HCT116 (cell line): Measurements from ENCODE around the gene SLC12A5. TPM values are rescaled to one million over a fixed set of nuclear protein-coding genes. Genes with fewer than 3 reads are reported as not detected.

Source experiments
- ATAC-seq: fragments of 200-7000 bp; cut with Tn5 transposase; 2 replicates; pipeline ENCODE4 v1.9.1; 2020; ENCODE audit warnings: mild to moderate bottlenecking, moderate library complexity
- BruUV-seq: library from RNA; stranded (reverse); fragments of 400-500 nt; replicated peaks from 2 replicates; lab custom pipeline; 2021; lab: Mats Ljungman, UMichigan
- CTCF ChIA-PET: fragments of 300-600 bp; sonication (Branson Sonifier 250); formaldehyde crosslinking; loops from one replicate; lab custom pipeline; 2021; ENCODE audit warnings: antibody characterized with exemption; lab: Charles Lee
- POLR2A ChIA-PET: fragments of 300-600, 350-600 bp; sonication (Branson Sonifier 250); formaldehyde crosslinking; loops from one replicate; lab custom pipeline; 2021; ENCODE audit warnings: antibody characterized with exemption; lab: Charles Lee
- RAD21 ChIA-PET, 2 experiments: fragments of 300-600 bp; sonication (Branson Sonifier 250); formaldehyde crosslinking; loops; one replicate each; lab custom pipeline; 2023; ENCODE audit warnings: low total read pairs in 2 of 2; ENCODE audit not compliant: uncharacterized antibody in 2 of 2, unreplicated experiment in 2 of 2, low non-redundant PET in 1 of 2; lab: Charles Lee
- DNase-seq: peaks from one replicate; pipeline ENCODE4 v3.0.0-alpha.2; 2010; ENCODE audit warnings: low read depth, low spot score
- H2AFZ ChIP-seq: fragments of 200-600 bp; shearing (Covaris generic), sonication (generic); 2 replicates; pipeline ENCODE4 v1.6.1; 2017; ENCODE audit warnings: low read depth, mixed run types, mixed read lengths, antibody characterized with exemption, low read length; ENCODE audit not compliant: poor library complexity, severe bottlenecking
- H3K27ac ChIP-seq: 2 replicates; pipeline ENCODE4 v1.5.1; 2012; ENCODE audit warnings: low read depth, low read length
- H3K27me3 ChIP-seq: fragments of 200-600 bp; sonication (generic); 2 replicates; pipeline ENCODE4 v1.6.1; 2016; ENCODE audit warnings: mixed run types, low read length, mixed read lengths; ENCODE audit not compliant: insufficient read depth
- H3K36me3 ChIP-seq, 2 experiments: fragments of 200-500 bp in 1 of 2; fragments of 200-600 bp in 1 of 2; sonication (Bioruptor generic) in 1 of 2; sonication (generic) in 1 of 2; 2 replicates each; pipeline versions ENCODE4 v1.5.1 to v1.6.1; 2014 to 2016; ENCODE audit warnings: low read length in 2 of 2, inconsistent platforms in 1 of 2, mixed read lengths in 1 of 2, mixed run types in 1 of 2; ENCODE audit not compliant: insufficient read depth in 2 of 2, control insufficient read depth in 1 of 2
- H3K4me1 ChIP-seq, 2 experiments: fragments of 200-600 bp in 1 of 2; sonication (generic) in 1 of 2; 2 replicates each; pipeline versions ENCODE4 v1.5.1 to v1.6.1; 2012 to 2017; ENCODE audit warnings: low read length in 2 of 2, inconsistent platforms in 1 of 2, mild to moderate bottlenecking in 1 of 2, mixed read lengths in 1 of 2, mixed run types in 1 of 2, moderate library complexity in 1 of 2; ENCODE audit not compliant: insufficient read depth in 2 of 2, control insufficient read depth in 1 of 2
- H3K4me2 ChIP-seq: fragments of 200-600 bp; sonication (generic); 2 replicates; pipeline ENCODE4 v1.6.1; 2017; ENCODE audit warnings: mixed run types, low read length, mixed read lengths
- H3K4me3 ChIP-seq, 2 experiments: fragments of 200-600 bp in 1 of 2; sonication (generic) in 1 of 2; replicated peaks in 1 of 2; 2 replicates each; pipeline ENCODE4 v1.5.1; 2011 to 2016; ENCODE audit warnings: low read length in 2 of 2, control low read depth in 1 of 2, low read depth in 1 of 2, mild to moderate bottlenecking in 1 of 2, mixed read lengths in 1 of 2, mixed run types in 1 of 2
- H3K79me2 ChIP-seq: fragments of 200-600 bp; sonication (generic); 2 replicates; pipeline ENCODE4 v1.6.1; 2017; ENCODE audit warnings: mild to moderate bottlenecking, mixed run types, low read length, moderate library complexity, mixed read lengths; ENCODE audit not compliant: insufficient read depth
- H3K9ac ChIP-seq: fragments of 200-600 bp; sonication (generic); 2 replicates; pipeline ENCODE4 v1.6.1; 2016; ENCODE audit warnings: low read length, mixed read lengths
- H3K9me2 ChIP-seq: fragments of 200-600 bp; sonication (generic), shearing (Covaris generic); 2 replicates; pipeline ENCODE4 v1.6.1; 2017; ENCODE audit warnings: mixed run types, mild to moderate bottlenecking, moderate library complexity; ENCODE audit not compliant: insufficient read depth
- H3K9me3 ChIP-seq, 2 experiments: fragments of 200-500 bp in 1 of 2; fragments of 200-600 bp in 1 of 2; sonication (Bioruptor generic) in 1 of 2; sonication (generic) in 1 of 2; 2 replicates each; pipeline ENCODE4 v1.6.1; 2014 to 2017; ENCODE audit warnings: low read length in 2 of 2, mixed read lengths in 2 of 2, inconsistent platforms in 1 of 2, low read depth in 1 of 2, mild to moderate bottlenecking in 1 of 2, mixed run types in 1 of 2, moderate library complexity in 1 of 2; ENCODE audit not compliant: control insufficient read depth in 1 of 2, insufficient read depth in 1 of 2
- H4K20me1 ChIP-seq: fragments of 200-600 bp; sonication (generic), shearing (Covaris generic); 2 replicates; pipeline ENCODE4 v1.6.1; 2017; ENCODE audit warnings: mixed run types, mild to moderate bottlenecking, moderate library complexity; ENCODE audit not compliant: insufficient read depth
- CBX3 ChIP-seq: IDR thresholded peaks from 2 replicates; pipeline ENCODE4 v1.6.1; 2012; ENCODE audit warnings: low read depth
- CEBPB ChIP-seq: IDR thresholded peaks from 2 replicates; pipeline ENCODE4 v1.6.1; 2012; ENCODE audit warnings: low read depth
- EGR1 ChIP-seq: IDR thresholded peaks from 2 replicates; pipeline ENCODE4 v1.6.1; 2012; ENCODE audit warnings: low read depth
- ELF1 ChIP-seq: IDR thresholded peaks from 2 replicates; pipeline ENCODE4 v1.6.1; 2012; ENCODE audit warnings: low read depth, borderline replicate concordance
- POLR2A ChIP-seq: IDR thresholded peaks from 2 replicates; pipeline ENCODE4 v1.7.0; 2011; ENCODE audit warnings: borderline replicate concordance; ENCODE audit not compliant: insufficient read depth, insufficient read length; ENCODE audit errors: extremely low read depth
- POLR2AphosphoS5 ChIP-seq: IDR thresholded peaks from 2 replicates; pipeline ENCODE4 v1.6.1; 2011; ENCODE audit warnings: mild to moderate bottlenecking, low read depth, low read length, moderate library complexity
- RAD21 ChIP-seq: IDR thresholded peaks from 2 replicates; pipeline ENCODE4 v1.6.1; 2012; ENCODE audit warnings: low read depth, mild to moderate bottlenecking
- SIN3A ChIP-seq: IDR thresholded peaks from 2 replicates; pipeline ENCODE4 v1.6.1; 2012; ENCODE audit warnings: low read depth
- SRF ChIP-seq: IDR thresholded peaks from 2 replicates; pipeline ENCODE4 v1.6.1; 2012; ENCODE audit warnings: low read depth
- intact Hi-C: fragments of 100-400 bp; cut with micrococcal nuclease; formaldehyde crosslinking; loops from 2 replicates; pipeline ENCODE4 v1.10.0; 2022
- total RNA-seq: library from RNA; stranded (reverse); gene quantifications from one replicate; pipeline ENCODE4 v1.2.1, GENCODE V29; 2021; ENCODE audit not compliant: unreplicated experiment
- TF ChIP-seq, protein P1 (sequence below): IDR thresholded peaks from 2 replicates; pipeline ENCODE4 v1.6.1; 2012
- TF ChIP-seq, protein P2 (sequence below): IDR thresholded peaks from 2 replicates; pipeline ENCODE4 v1.6.1; 2011; ENCODE audit warnings: mild to moderate bottlenecking, low read length, moderate library complexity; ENCODE audit not compliant: insufficient replicate concordance; ENCODE audit errors: extremely low read depth

Gene SLC12A5
- total RNA-seq, 1 experiment from 2014 or later = 1.9 TPM

DNA sequence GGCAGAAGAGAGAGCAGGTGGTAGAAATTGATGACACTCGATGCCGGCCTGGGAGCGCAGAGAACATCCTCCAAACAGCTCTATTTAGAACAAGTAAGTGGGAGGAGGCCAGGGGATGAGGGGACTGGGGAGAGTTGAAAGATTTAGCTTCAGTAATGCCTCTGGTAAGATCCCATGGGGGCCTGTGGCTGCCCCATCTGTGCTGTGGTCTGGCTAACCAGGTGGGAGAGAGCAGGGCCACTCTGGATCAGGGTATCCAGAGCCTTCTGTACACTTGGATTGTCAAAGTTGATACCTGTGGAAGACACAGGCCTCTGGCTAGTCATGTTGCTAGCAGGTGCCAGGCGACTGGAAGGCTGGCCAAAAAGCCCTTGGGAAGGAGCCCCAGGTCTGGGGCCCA lies 33.1 kb downstream of the SLC12A5 start:
- TF ChIP-seq SIN3A (no peak), SRF (no peak), RAD21 (no peak), POLR2A (no peak), POLR2AphosphoS5 (no peak), EGR1 (no peak), CEBPB (no peak), CBX3 (no peak), ELF1 (no peak)
- TF ChIP-seq, protein P1, sequence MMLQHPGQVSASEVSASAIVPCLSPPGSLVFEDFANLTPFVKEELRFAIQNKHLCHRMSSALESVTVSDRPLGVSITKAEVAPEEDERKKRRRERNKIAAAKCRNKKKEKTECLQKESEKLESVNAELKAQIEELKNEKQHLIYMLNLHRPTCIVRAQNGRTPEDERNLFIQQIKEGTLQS = no peak
- TF ChIP-seq, protein P2, sequence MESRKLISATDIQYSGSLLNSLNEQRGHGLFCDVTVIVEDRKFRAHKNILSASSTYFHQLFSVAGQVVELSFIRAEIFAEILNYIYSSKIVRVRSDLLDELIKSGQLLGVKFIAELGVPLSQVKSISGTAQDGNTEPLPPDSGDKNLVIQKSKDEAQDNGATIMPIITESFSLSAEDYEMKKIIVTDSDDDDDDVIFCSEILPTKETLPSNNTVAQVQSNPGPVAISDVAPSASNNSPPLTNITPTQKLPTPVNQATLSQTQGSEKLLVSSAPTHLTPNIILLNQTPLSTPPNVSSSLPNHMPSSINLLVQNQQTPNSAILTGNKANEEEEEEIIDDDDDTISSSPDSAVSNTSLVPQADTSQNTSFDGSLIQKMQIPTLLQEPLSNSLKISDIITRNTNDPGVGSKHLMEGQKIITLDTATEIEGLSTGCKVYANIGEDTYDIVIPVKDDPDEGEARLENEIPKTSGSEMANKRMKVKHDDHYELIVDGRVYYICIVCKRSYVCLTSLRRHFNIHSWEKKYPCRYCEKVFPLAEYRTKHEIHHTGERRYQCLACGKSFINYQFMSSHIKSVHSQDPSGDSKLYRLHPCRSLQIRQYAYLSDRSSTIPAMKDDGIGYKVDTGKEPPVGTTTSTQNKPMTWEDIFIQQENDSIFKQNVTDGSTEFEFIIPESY = no peak
- Histone ChIP-seq H3K9me3 (no peaks in the 10 kb centered on the region), H2AFZ (no peak overlapping the region), H3K36me3 (peaks cover 37 to 53% of the 10 kb centered on the region in 2 experiments), H3K27ac (no peak overlapping the region), H3K9ac (no peak overlapping the region), H3K4me3 (no peak overlapping the region), H3K79me2 (no peaks in the 10 kb centered on the region), H3K4me2 (no peak overlapping the region), H4K20me1 (no peaks in the 10 kb centered on the region), H3K27me3 (no peaks in the 10 kb centered on the region), H3K4me1 (no peaks in the 10 kb centered on the region), H3K9me2 (no peaks in the 10 kb centered on the region)
- no peak for DNase-seq
- CTCF ChIA-PET = no interaction called here
- ATAC-seq = no peak
- RAD21 ChIA-PET = no interaction called here
- POLR2A ChIA-PET = no interaction called here
- intact Hi-C loops = no loop called here
- no TSS peak for BruUV-seq
